Caco-2 (cell line): ENCODE results near the gene RFX2. TPM values are rescaled to one million over a fixed set of nuclear protein-coding genes. Genes with fewer than 3 reads are reported as not detected.

Source experiments
- BruUV-seq: library from RNA; stranded (reverse); fragments of 400-500 nt; replicated peaks from 2 replicates; lab custom pipeline; 2021; lab: Mats Ljungman, UMichigan
- CTCF ChIA-PET: fragments of 300-600 bp; sonication (Branson Sonifier 250); formaldehyde crosslinking; loops from one replicate; lab custom pipeline; 2022; ENCODE audit warnings: antibody characterized with exemption; lab: Charles Lee
- POLR2A ChIA-PET: fragments of 300-600 bp; sonication (Branson Sonifier 250); formaldehyde crosslinking; loops from one replicate; lab custom pipeline; 2022; ENCODE audit warnings: antibody characterized with exemption; lab: Charles Lee
- DNase-seq, 2 experiments: peaks; one replicate each; pipeline versions ENCODE4 v3.0.0 to v3.0.0-alpha.2; 2020 to 2022
- H3K27me3 ChIP-seq: replicated peaks from 2 replicates; pipeline ENCODE4 v1.6.0; 2011; ENCODE audit warnings: low read length; ENCODE audit not compliant: control insufficient read depth, insufficient read depth
- H3K36me3 ChIP-seq: 2 replicates; pipeline ENCODE4 v1.5.1; 2011; ENCODE audit warnings: low read length; ENCODE audit not compliant: control insufficient read depth, insufficient read depth
- H3K4me1 ChIP-seq: fragments of 250-450 bp; sonication (Bioruptor Pico); 2 replicates; pipeline ENCODE4 v1.5.1; 2020; ENCODE audit warnings: mild to moderate bottlenecking
- H3K4me3 ChIP-seq: 2 replicates; pipeline ENCODE4 v1.5.1; 2011; ENCODE audit warnings: low read depth, mild to moderate bottlenecking, control low read depth, low read length
- H3K9me3 ChIP-seq: fragments of 250-450 bp; sonication (Bioruptor Pico); 2 replicates; pipeline ENCODE4 v1.5.1; 2020; ENCODE audit warnings: mild to moderate bottlenecking, moderate library complexity
- H3K27ac Mint-ChIP-seq: one replicate; pipeline ENCODE4 v1.8.0; 2022; ENCODE audit warnings: mixed read lengths; ENCODE audit not compliant: unreplicated experiment
- H3K27me3 Mint-ChIP-seq: one replicate; pipeline ENCODE4 v1.8.0; 2022; ENCODE audit warnings: mixed read lengths; ENCODE audit not compliant: insufficient read depth, unreplicated experiment
- H3K36me3 Mint-ChIP-seq: one replicate; pipeline ENCODE4 v1.8.0; 2022; ENCODE audit warnings: mild to moderate bottlenecking, mixed read lengths; ENCODE audit not compliant: insufficient read depth, unreplicated experiment
- H3K4me1 Mint-ChIP-seq: one replicate; pipeline ENCODE4 v1.8.0; 2022; ENCODE audit warnings: low read depth, mixed read lengths; ENCODE audit not compliant: unreplicated experiment
- H3K4me3 Mint-ChIP-seq: one replicate; pipeline ENCODE4 v1.8.0; 2022; ENCODE audit warnings: mild to moderate bottlenecking, moderate library complexity, mixed read lengths; ENCODE audit not compliant: unreplicated experiment
- H3K9me3 Mint-ChIP-seq: one replicate; pipeline ENCODE4 v1.8.0; 2022; ENCODE audit warnings: mixed read lengths; ENCODE audit not compliant: unreplicated experiment
- CTCF ChIP-seq, 2 experiments: fragments of 200-600 bp in 1 of 2; IDR thresholded peaks; 1 replicate in 1 of 2; 2 replicates in 1 of 2; pipeline versions ENCODE4 v1.5.1 to v1.8.0; 2011 to 2022; ENCODE audit warnings: antibody characterized with exemption in 1 of 2, control low read depth in 1 of 2, inconsistent platforms in 1 of 2, low read depth in 1 of 2, low read length in 1 of 2, mild to moderate bottlenecking in 1 of 2, moderate library complexity in 1 of 2; ENCODE audit not compliant: insufficient read depth in 1 of 2, severe bottlenecking in 1 of 2, unreplicated experiment in 1 of 2
- intact Hi-C: fragments of 100-400 bp; cut with micrococcal nuclease; formaldehyde crosslinking; loops from one replicate; pipeline ENCODE4 v1.10.0; 2022; ENCODE audit not compliant: unreplicated experiment
- total RNA-seq: library from RNA; stranded (reverse); gene quantifications from 2 replicates; pipeline ENCODE4 v1.2.3, GENCODE V29; 2022

The RFX2 gene
- total RNA-seq, 1 experiment from 2014 or later: 9.3 TPM

DNA sequence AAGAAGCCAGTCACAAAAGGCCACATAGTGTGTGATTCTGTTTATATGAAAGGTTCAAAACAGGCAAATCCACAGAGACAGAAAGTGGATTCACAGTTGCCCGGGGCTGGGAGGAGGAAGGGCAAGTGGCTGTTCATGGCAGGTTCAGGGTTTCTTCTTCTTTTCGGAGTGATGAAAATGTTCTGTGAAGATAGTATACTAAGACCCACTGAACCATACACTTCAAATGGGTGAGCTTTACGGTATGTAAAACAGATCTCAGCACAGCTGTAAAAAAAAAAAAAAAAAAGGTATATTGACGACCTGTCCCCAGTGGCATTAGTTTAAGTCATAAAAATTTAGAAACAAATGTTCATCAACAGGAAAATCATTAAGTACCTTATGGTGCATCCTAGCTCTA lies 32.2 kb downstream of the RFX2 start:
- no peak for TF ChIP-seq CTCF (IDR thresholded peaks at IDR 0.05; ENCODE audit: insufficient read depth in 1 of 2, low read depth in 1 of 2, low read length in 1 of 2, severe bottlenecking in 1 of 2, unreplicated experiment in 1 of 2)
- H3K9me3 ChIP-seq: no peaks in the 10 kb centered on the region
- no peaks in the 10 kb centered on the region for H3K36me3 ChIP-seq
- no peak overlapping the region for H3K27ac Mint-ChIP-seq
- BruUV-seq: no TSS peak
- no peaks in the 10 kb centered on the region for H3K36me3 Mint-ChIP-seq
- no peak overlapping the region for H3K4me3 Mint-ChIP-seq
- ChIA-PET CTCF (no interaction called here), POLR2A (no interaction called here)
- H3K27me3 Mint-ChIP-seq: no peaks in the 10 kb centered on the region
- H3K9me3 Mint-ChIP-seq: no peaks in the 10 kb centered on the region
- H3K27me3 ChIP-seq: no peaks in the 10 kb centered on the region
- intact Hi-C loops: no loop called here
- no peak for DNase-seq
- H3K4me3 ChIP-seq: no peak overlapping the region
- peaks cover 12% of the 10 kb centered on the region for H3K4me1 Mint-ChIP-seq
- no peaks in the 10 kb centered on the region for H3K4me1 ChIP-seq

DNA sequence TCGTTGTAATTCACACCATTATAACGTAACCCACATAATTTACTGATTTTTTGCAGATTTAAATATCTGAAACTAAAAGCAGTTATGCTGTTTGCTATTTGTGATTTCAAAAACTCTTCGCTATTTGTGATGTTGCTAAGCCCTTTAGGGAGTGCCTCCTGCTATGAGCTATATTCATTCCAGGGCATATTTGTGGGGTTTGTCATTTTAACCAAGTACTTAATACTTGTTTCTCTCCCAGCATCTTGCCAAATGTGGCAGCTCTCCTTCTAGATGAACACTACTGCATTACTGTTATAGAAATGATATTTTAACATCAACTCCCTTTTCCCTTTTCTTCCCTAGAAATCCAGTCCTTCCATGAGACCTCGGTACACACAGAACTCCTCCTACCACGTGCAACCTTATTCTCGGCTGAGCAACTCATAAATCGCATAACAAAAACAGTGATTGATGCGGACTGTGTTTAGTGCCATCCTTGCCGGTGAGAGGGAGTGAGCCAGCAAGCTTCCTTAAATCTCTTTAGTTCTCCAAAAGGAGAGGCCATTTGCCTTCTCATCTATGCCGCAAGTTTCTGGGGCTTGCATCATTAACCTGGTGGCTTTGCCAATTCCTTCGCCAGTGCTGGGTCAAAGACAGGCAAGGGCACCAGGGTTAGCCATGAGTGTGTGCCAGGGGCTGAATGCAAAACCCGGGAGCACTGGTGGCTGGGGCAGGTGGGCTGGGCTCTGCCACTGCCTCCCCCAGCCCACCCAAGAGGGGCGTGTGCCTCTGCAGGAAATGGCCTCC lies 33.4 kb downstream of the RFX2 start:
- ChIA-PET POLR2A (no interaction called here), CTCF (interaction anchor here (0.7 kb wide), 1 partner anchor 90 kb away, joined by 3 read pairs; no protein-coding TSS in a partner anchor)
- no peak for DNase-seq
- Histone ChIP-seq H3K4me3 (no peak overlapping the region), H3K36me3 (no peaks in the 10 kb centered on the region), H3K27me3 (no peaks in the 10 kb centered on the region), H3K9me3 (no peaks in the 10 kb centered on the region), H3K4me1 (no peaks in the 10 kb centered on the region)
- TF ChIP-seq CTCF (IDR thresholded peaks at IDR 0.05; ENCODE audit: insufficient read depth in 1 of 2, low read depth in 1 of 2, low read length in 1 of 2, severe bottlenecking in 1 of 2, unreplicated experiment in 1 of 2): no peak
- no peaks in the 10 kb centered on the region for H3K9me3 Mint-ChIP-seq
- no peak overlapping the region for H3K27ac Mint-ChIP-seq
- no peak overlapping the region for H3K4me3 Mint-ChIP-seq
- intact Hi-C loops: no loop called here
- no TSS peak for BruUV-seq
- peaks cover 12% of the 10 kb centered on the region for H3K4me1 Mint-ChIP-seq
- H3K27me3 Mint-ChIP-seq: no peaks in the 10 kb centered on the region
- H3K36me3 Mint-ChIP-seq: no peaks in the 10 kb centered on the region

GRCh38 chr19:6076291-6076665 lies 34.0 kb downstream of the RFX2 start:
- no peaks in the 10 kb centered on the region for H3K36me3 ChIP-seq
- peaks cover 12% of the 10 kb centered on the region for H3K4me1 Mint-ChIP-seq
- CTCF ChIA-PET: interaction anchor here (0.7 kb wide), 1 partner anchor 89 kb away, joined by 3 read pairs; no protein-coding TSS in a partner anchor
- no peaks in the 10 kb centered on the region for H3K4me1 ChIP-seq
- H3K27me3 Mint-ChIP-seq: no peaks in the 10 kb centered on the region
- H3K27ac Mint-ChIP-seq: no peak overlapping the region
- intact Hi-C loops: no loop called here
- H3K27me3 ChIP-seq: no peaks in the 10 kb centered on the region
- no peaks in the 10 kb centered on the region for H3K9me3 ChIP-seq
- BruUV-seq: no TSS peak
- H3K4me3 Mint-ChIP-seq: no peak overlapping the region
- H3K4me3 ChIP-seq: no peak overlapping the region
- TF ChIP-seq CTCF (IDR thresholded peaks at IDR 0.05; ENCODE audit: insufficient read depth in 1 of 2, low read depth in 1 of 2, low read length in 1 of 2, severe bottlenecking in 1 of 2, unreplicated experiment in 1 of 2): no peak
- no peak for DNase-seq
- POLR2A ChIA-PET: no interaction called here
- no peaks in the 10 kb centered on the region for H3K36me3 Mint-ChIP-seq
- H3K9me3 Mint-ChIP-seq: no peaks in the 10 kb centered on the region
